CD14-positive monocyte (primary cell): Measurements from ENCODE around the gene FBP2. TPM values are rescaled to one million over a fixed set of nuclear protein-coding genes. Genes with fewer than 3 reads are reported as not detected.

Source experiments
- DNase-seq, 3 donors: peaks; one replicate each; pipeline ENCODE4 v3.0.0-alpha.2; 2011 to 2022
- H2AFZ ChIP-seq: 2 replicates; pipeline ENCODE4 v1.6.0; 2012; ENCODE audit warnings: mild to moderate bottlenecking, low read depth, low read length, inconsistent platforms; ENCODE audit not compliant: insufficient read depth, poor library complexity, severe bottlenecking
- H3K27ac ChIP-seq, 2 donors: 1 replicate in 1 of 2; 2 replicates in 1 of 2; pipeline ENCODE4 v1.5.1; 2012 to 2013; ENCODE audit warnings: low read length in 2 of 2, control low read depth in 1 of 2, inconsistent platforms in 1 of 2, low read depth in 1 of 2, mild to moderate bottlenecking in 1 of 2
- H3K27me3 ChIP-seq, 2 donors: one replicate each; pipeline versions ENCODE4 v1.6.0 to v1.6.1; 2011 to 2013; ENCODE audit warnings: low read length in 2 of 2; ENCODE audit not compliant: control insufficient read depth in 2 of 2, insufficient read depth in 2 of 2
- H3K36me3 ChIP-seq, 2 donors: replicated peaks in 1 of 2; 1 replicate in 1 of 2; 2 replicates in 1 of 2; pipeline versions ENCODE4 v1.5.1 to v1.6.1; 2012 to 2013; ENCODE audit warnings: low read length in 2 of 2, control low read depth in 1 of 2, inconsistent platforms in 1 of 2, mild to moderate bottlenecking in 1 of 2; ENCODE audit not compliant: insufficient read depth in 2 of 2, control insufficient read depth in 1 of 2
- H3K4me1 ChIP-seq, 2 donors: 1 replicate in 1 of 2; 2 replicates in 1 of 2; pipeline versions ENCODE4 v1.5.1 to v1.6.1; 2012 to 2013; ENCODE audit warnings: low read length in 2 of 2, control low read depth in 1 of 2, inconsistent platforms in 1 of 2, mild to moderate bottlenecking in 1 of 2, moderate library complexity in 1 of 2; ENCODE audit not compliant: insufficient read depth in 2 of 2, control insufficient read depth in 1 of 2
- H3K4me2 ChIP-seq: replicated peaks from 2 replicates; pipeline ENCODE3; 2012; ENCODE audit warnings: low read length, moderate library complexity, mild to moderate bottlenecking; ENCODE audit not compliant: poor library complexity, severe bottlenecking; ENCODE audit errors: extremely low read depth
- H3K4me3 ChIP-seq, 3 experiments: fragments of 200-600 bp in 1 of 3; sonication (generic) in 1 of 3; replicated peaks in 1 of 3; 1 replicate in 2 of 3; 2 replicates in 1 of 3; pipeline ENCODE4 v1.5.1; 2011 to 2013; ENCODE audit warnings: low read length in 3 of 3, mild to moderate bottlenecking in 3 of 3, control low read depth in 2 of 3, low read depth in 2 of 3, inconsistent platforms in 1 of 3, moderate library complexity in 1 of 3
- H3K79me2 ChIP-seq: 2 replicates; pipeline ENCODE4 v1.6.0; 2012; ENCODE audit warnings: mild to moderate bottlenecking, control low read depth, inconsistent platforms, low read length, moderate library complexity; ENCODE audit not compliant: insufficient read depth
- H3K9ac ChIP-seq: 2 replicates; pipeline ENCODE4 v1.6.0; 2017; ENCODE audit warnings: low read length, mild to moderate bottlenecking; ENCODE audit not compliant: insufficient read depth, poor library complexity, severe bottlenecking
- H3K9me3 ChIP-seq, 2 donors: replicated peaks in 1 of 2; 1 replicate in 1 of 2; 2 replicates in 1 of 2; pipeline versions ENCODE4 v1.5.1 to v1.6.1; 2012 to 2013; ENCODE audit warnings: low read length in 2 of 2, control low read depth in 1 of 2; ENCODE audit not compliant: control insufficient read depth in 1 of 2, insufficient read depth in 1 of 2
- H4K20me1 ChIP-seq: 2 replicates; pipeline ENCODE4 v1.6.0; 2012; ENCODE audit warnings: mild to moderate bottlenecking, low read length, control low read depth, moderate library complexity; ENCODE audit not compliant: insufficient read depth
- H3K27ac Mint-ChIP-seq, 7 donors: one replicate each; pipeline ENCODE4 v1.8.0; 2020; ENCODE audit warnings: mild to moderate bottlenecking in 7 of 7, mixed read lengths in 7 of 7, moderate library complexity in 6 of 7, inconsistent platforms in 2 of 7
- H3K27me3 Mint-ChIP-seq, 3 donors: one replicate each; pipeline ENCODE4 v1.8.0; 2021 to 2022; ENCODE audit warnings: low read depth in 3 of 3, mild to moderate bottlenecking in 3 of 3, mixed read lengths in 3 of 3, moderate library complexity in 3 of 3, inconsistent platforms in 1 of 3
- H3K36me3 Mint-ChIP-seq, 2 donors: one replicate each; pipeline ENCODE4 v1.8.0; 2020; ENCODE audit warnings: mixed read lengths in 2 of 2, inconsistent platforms in 1 of 2, mild to moderate bottlenecking in 1 of 2
- H3K4me1 Mint-ChIP-seq: one replicate; pipeline ENCODE4 v1.8.0; 2020; ENCODE audit warnings: mild to moderate bottlenecking, mixed read lengths
- H3K4me3 Mint-ChIP-seq, 2 donors: one replicate each; pipeline ENCODE4 v1.8.0; 2020; ENCODE audit warnings: mild to moderate bottlenecking in 2 of 2, mixed read lengths in 2 of 2, moderate library complexity in 1 of 2
- H3K9me3 Mint-ChIP-seq, 7 donors: one replicate each; pipeline ENCODE4 v1.8.0; 2020 to 2022; ENCODE audit warnings: mixed read lengths in 7 of 7, mild to moderate bottlenecking in 6 of 7, moderate library complexity in 6 of 7, inconsistent platforms in 2 of 7
- WGBS: methylation state at CpG from one replicate; pipeline ENCODE4 v1.1.5; 2013; ENCODE audit warnings: missing lambda C conversion rate; ENCODE audit not compliant: insufficient coverage; 5-methylcytosine and 5-hydroxymethylcytosine counted together
- intact Hi-C, 2 donors: fragments of 100-400 bp; cut with micrococcal nuclease; formaldehyde crosslinking; loops; one replicate each; pipeline versions ENCODE4 v1.15.0 to v1.15.1; 2023
- polyA plus RNA-seq, 3 donors: library from polyadenylated mRNA; depleted of rRNA in 1 of 3; unstranded in 2 of 3; stranded (reverse) in 1 of 3; fragments of 300-500 nt in 2 of 3; fragments of >200 nt in 1 of 3; fragmentation: Illumina TruSeq in 2 of 3; gene quantifications; 1 replicate in 2 of 3; 2 replicates in 1 of 3; pipeline ENCODE4 v1.2.3, GENCODE V29; 2012 to 2021
- TF ChIP-seq, protein P1 (sequence below): fragments of 200-600 bp; IDR thresholded peaks from one replicate; pipeline ENCODE4 v1.8.0; 2022; ENCODE audit warnings: antibody characterized with exemption, mild to moderate bottlenecking

The FBP2 gene
- polyA plus RNA-seq, 3 donors = not detected

DNA sequence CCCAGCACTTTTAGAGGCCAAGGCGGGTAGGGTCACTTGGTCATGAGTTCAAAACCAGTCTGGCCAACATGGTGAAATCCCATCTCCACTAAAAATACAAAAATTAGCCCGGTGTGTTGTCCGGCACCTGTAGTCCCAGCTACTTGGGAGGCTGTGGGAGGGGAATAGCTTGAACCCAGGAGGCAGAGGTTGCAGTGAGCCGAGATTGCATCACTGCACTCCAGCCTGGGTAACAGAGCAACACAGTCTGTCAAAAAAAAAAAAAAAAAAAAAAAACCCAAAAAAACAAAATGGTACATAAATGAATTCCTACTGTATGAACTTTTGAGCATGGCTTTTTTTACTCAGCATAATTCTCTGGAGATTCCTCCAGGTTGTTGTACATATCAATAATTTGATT lies 76.4 kb downstream of the FBP2 start:
- Mint-ChIP-seq H3K36me3 (no peaks in the 10 kb centered on the region), H3K9me3 (peaks cover 0 to 5% (median 0%) of the 10 kb centered on the region in 7 donors), H3K27me3 (peaks cover 6 to 8% (median 7%) of the 10 kb centered on the region in 3 donors), H3K4me1 (no peaks in the 10 kb centered on the region), H3K4me3 (no peak overlapping the region), H3K27ac (no peak overlapping the region)
- Histone ChIP-seq H3K4me3 (no peak overlapping the region), H3K9me3 (no peaks in the 10 kb centered on the region), H3K27ac (no peak overlapping the region), H3K79me2 (no peaks in the 10 kb centered on the region), H3K4me2 (no peak overlapping the region), H3K27me3 (no peaks in the 10 kb centered on the region), H3K4me1 (no peaks in the 10 kb centered on the region), H3K9ac (no peak overlapping the region), H2AFZ (no peak overlapping the region), H4K20me1 (no peaks in the 10 kb centered on the region), H3K36me3 (no peaks in the 10 kb centered on the region)
- TF ChIP-seq, protein P1, sequence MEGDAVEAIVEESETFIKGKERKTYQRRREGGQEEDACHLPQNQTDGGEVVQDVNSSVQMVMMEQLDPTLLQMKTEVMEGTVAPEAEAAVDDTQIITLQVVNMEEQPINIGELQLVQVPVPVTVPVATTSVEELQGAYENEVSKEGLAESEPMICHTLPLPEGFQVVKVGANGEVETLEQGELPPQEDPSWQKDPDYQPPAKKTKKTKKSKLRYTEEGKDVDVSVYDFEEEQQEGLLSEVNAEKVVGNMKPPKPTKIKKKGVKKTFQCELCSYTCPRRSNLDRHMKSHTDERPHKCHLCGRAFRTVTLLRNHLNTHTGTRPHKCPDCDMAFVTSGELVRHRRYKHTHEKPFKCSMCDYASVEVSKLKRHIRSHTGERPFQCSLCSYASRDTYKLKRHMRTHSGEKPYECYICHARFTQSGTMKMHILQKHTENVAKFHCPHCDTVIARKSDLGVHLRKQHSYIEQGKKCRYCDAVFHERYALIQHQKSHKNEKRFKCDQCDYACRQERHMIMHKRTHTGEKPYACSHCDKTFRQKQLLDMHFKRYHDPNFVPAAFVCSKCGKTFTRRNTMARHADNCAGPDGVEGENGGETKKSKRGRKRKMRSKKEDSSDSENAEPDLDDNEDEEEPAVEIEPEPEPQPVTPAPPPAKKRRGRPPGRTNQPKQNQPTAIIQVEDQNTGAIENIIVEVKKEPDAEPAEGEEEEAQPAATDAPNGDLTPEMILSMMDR = no peak
- WGBS = no CpG with 5 or more reads among the region's 4 CpGs
- intact Hi-C loops = no loop called here
- DNase-seq = no peak

DNA sequence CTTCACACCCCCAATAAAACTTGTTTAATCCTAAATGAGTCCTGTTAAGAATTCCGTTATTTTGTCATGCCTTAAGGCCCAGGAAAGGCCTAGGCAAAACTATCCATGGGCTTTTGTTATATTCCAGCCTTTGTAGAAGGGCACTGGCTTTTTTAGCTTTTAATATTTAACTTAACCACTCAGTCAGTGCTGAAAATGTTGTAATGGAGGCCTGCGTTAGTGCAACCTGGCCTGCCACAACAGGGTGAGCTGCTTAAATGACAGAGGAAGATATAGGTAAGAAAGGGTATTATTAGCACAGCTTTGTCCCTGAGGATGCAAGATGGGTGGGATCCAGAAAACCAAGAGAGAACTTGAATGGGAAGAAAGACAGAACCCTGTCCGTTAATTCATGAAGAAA lies 78.9 kb downstream of the FBP2 start:
- H4K20me1 ChIP-seq = no peaks in the 10 kb centered on the region
- H3K27ac ChIP-seq = no peak overlapping the region
- TF ChIP-seq, protein P1 = no peak
- Mint-ChIP-seq H3K4me1 (no peaks in the 10 kb centered on the region), H3K27ac (no peak overlapping the region), H3K9me3 (peaks cover 0 to 5% (median 0%) of the 10 kb centered on the region in 7 donors), H3K27me3 (peaks cover 2 to 6% (median 5%) of the 10 kb centered on the region in 3 donors), H3K4me3 (no peak overlapping the region), H3K36me3 (no peaks in the 10 kb centered on the region)
- H3K36me3 ChIP-seq = no peaks in the 10 kb centered on the region
- intact Hi-C loops = no loop called here
- no peaks in the 10 kb centered on the region for H3K79me2 ChIP-seq
- no peaks in the 10 kb centered on the region for H3K4me1 ChIP-seq
- H3K4me3 ChIP-seq = no peak overlapping the region
- H2AFZ ChIP-seq = no peak overlapping the region
- 94% methylated on average over 2 of the region's 3 CpGs for WGBS
- DNase-seq = no peak
- H3K9me3 ChIP-seq = no peaks in the 10 kb centered on the region
- H3K9ac ChIP-seq = no peak overlapping the region
- no peak overlapping the region for H3K4me2 ChIP-seq
- H3K27me3 ChIP-seq = peaks cover 0 to 3% of the 10 kb centered on the region in 2 donors
